CD4-positive, alpha-beta memory T cell (primary cell): ENCODE data around the gene VAT1L. TPM values are rescaled to one million over a fixed set of nuclear protein-coding genes. Genes with fewer than 3 reads are reported as not detected.

Experiments
- CTCF ChIA-PET: fragments of 350-600 bp; sonication (Branson Sonifier 250); formaldehyde crosslinking; loops from one replicate; lab custom pipeline; 2021; ENCODE audit warnings: inconsistent platforms; ENCODE audit not compliant: partially characterized antibody; lab: Charles Lee
- POLR2A ChIA-PET: fragments of 350-600 bp; sonication (Branson Sonifier 250); formaldehyde crosslinking; loops from one replicate; lab custom pipeline; 2021; ENCODE audit not compliant: partially characterized antibody; lab: Charles Lee
- DNase-seq, 5 donors: peaks; one replicate each; pipeline versions ENCODE4 v3.0.0 to v3.0.0-alpha.2; 2020 to 2022; ENCODE audit warnings: mixed read lengths in 1 of 5
- H3K27ac ChIP-seq: one replicate; pipeline ENCODE4 v1.7.0; 2013; ENCODE audit warnings: low read depth, low read length
- H3K27me3 ChIP-seq: 2 replicates; pipeline ENCODE4 v1.7.0; 2013; ENCODE audit warnings: mild to moderate bottlenecking, low read length, moderate library complexity; ENCODE audit not compliant: insufficient read depth
- H3K36me3 ChIP-seq: 2 replicates; pipeline ENCODE4 v1.7.0; 2013; ENCODE audit warnings: mild to moderate bottlenecking, low read length, moderate library complexity; ENCODE audit not compliant: insufficient read depth
- H3K4me1 ChIP-seq: 2 replicates; pipeline ENCODE4 v1.7.0; 2013; ENCODE audit warnings: mild to moderate bottlenecking, low read length, moderate library complexity; ENCODE audit not compliant: insufficient read depth
- H3K4me3 ChIP-seq, 2 donors: one replicate each; pipeline ENCODE4 v1.7.0; 2013; ENCODE audit warnings: low read length in 2 of 2, mild to moderate bottlenecking in 1 of 2
- H3K9me3 ChIP-seq, 2 donors: one replicate each; pipeline ENCODE4 v1.7.0; 2013; ENCODE audit warnings: low read length in 2 of 2, control low read depth in 1 of 2; ENCODE audit not compliant: control insufficient read depth in 1 of 2
- H3K27ac Mint-ChIP-seq, 7 donors: one replicate each; pipeline ENCODE4 v1.8.0; 2020 to 2021; ENCODE audit warnings: mixed read lengths in 7 of 7, mild to moderate bottlenecking in 6 of 7, inconsistent platforms in 3 of 7, moderate library complexity in 3 of 7
- H3K27me3 Mint-ChIP-seq, 2 donors: one replicate each; pipeline ENCODE4 v1.8.0; 2020 to 2021; ENCODE audit warnings: mixed read lengths in 2 of 2
- H3K36me3 Mint-ChIP-seq, 2 donors: one replicate each; pipeline ENCODE4 v1.8.0; 2020 to 2021; ENCODE audit warnings: mixed read lengths in 2 of 2, inconsistent platforms in 1 of 2, mild to moderate bottlenecking in 1 of 2
- H3K4me1 Mint-ChIP-seq, 4 donors: one replicate each; pipeline ENCODE4 v1.8.0; 2020 to 2021; ENCODE audit warnings: mixed read lengths in 4 of 4, mild to moderate bottlenecking in 1 of 4
- H3K4me3 Mint-ChIP-seq, 8 donors: one replicate each; pipeline ENCODE4 v1.8.0; 2020 to 2021; ENCODE audit warnings: mixed read lengths in 8 of 8, mild to moderate bottlenecking in 7 of 8, moderate library complexity in 6 of 8, inconsistent platforms in 3 of 8
- H3K9me3 Mint-ChIP-seq, 8 donors: one replicate each; pipeline ENCODE4 v1.8.0; 2020 to 2021; ENCODE audit warnings: mixed read lengths in 8 of 8, mild to moderate bottlenecking in 5 of 8, inconsistent platforms in 3 of 8, moderate library complexity in 1 of 8
- intact Hi-C: fragments of 100-400 bp; cut with micrococcal nuclease; formaldehyde crosslinking; loops from one replicate; pipeline ENCODE4 v1.15.1; 2023
- polyA plus RNA-seq, 2 donors: library from polyadenylated mRNA; unstranded; fragments of 300-500 nt; fragmentation: Illumina TruSeq; gene quantifications; one replicate each; pipeline ENCODE4 v1.2.3, GENCODE V29; 2021
- total RNA-seq, 2 experiments: library from RNA; stranded (reverse); gene quantifications; one replicate each; pipeline ENCODE4 v1.2.3, GENCODE V29; 2021

Gene VAT1L
- total and polyA plus RNA-seq, 4 experiments from 2014 or later = not detected

DNA sequence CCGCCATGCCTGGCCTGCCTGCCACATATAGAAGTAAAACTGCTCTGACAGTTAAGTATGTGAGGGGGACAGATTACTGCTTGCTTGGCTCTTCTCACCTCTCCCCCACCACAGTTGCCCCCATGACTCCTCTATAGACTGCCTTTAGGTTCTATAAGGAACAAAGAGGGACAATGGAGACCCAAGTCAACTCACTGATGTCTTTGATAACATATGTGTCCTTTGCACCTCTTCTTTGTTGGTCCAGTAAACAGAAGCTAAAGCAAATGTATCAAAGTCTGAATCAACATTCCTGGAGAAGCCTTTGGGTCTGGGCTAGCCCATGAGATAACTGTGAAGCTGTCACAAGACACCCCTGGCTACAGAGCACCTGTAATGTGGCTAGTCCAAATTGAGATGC lies 38.9 kb upstream of the VAT1L start:
- H3K36me3 Mint-ChIP-seq = no peaks in the 10 kb centered on the region
- Histone ChIP-seq H3K4me3 (no peak overlapping the region), H3K27me3 (no peaks in the 10 kb centered on the region), H3K27ac (no peak overlapping the region), H3K36me3 (no peaks in the 10 kb centered on the region), H3K4me1 (no peaks in the 10 kb centered on the region), H3K9me3 (no peaks in the 10 kb centered on the region)
- no peaks in the 10 kb centered on the region for H3K4me1 Mint-ChIP-seq
- peaks cover 0 to 1% (median 0%) of the 10 kb centered on the region in 8 donors for H3K9me3 Mint-ChIP-seq
- no peak overlapping the region for H3K27ac Mint-ChIP-seq
- intact Hi-C loops = no loop called here
- CTCF ChIA-PET = no interaction called here
- POLR2A ChIA-PET = no interaction called here
- H3K4me3 Mint-ChIP-seq = no peak overlapping the region
- DNase-seq = no peak
- H3K27me3 Mint-ChIP-seq = peaks cover 12 to 15% of the 10 kb centered on the region in 2 donors

DNA sequence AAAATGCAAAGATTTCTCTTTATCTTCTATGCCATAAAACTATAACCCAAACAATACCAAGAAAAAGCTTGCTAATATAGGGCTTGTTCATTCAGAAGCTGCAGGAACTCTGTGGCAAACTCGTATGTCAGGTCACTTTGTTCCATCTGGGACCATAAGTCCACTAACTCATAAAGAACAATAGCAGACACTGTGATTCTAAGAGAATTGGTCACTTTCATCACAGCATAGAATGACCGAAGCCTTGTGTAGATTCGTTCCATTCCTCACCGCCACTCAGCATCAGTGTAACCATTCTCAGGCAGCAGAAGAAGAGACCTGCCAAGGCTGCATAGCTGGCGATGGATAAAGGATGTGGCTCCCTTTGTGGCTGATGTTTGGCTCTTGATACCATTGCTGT lies 30.3 kb upstream of the VAT1L start:
- no peaks in the 10 kb centered on the region for H3K4me1 Mint-ChIP-seq
- CTCF ChIA-PET = interaction anchor here (0.7 kb wide), 1 partner anchor 76 kb away, joined by 3 read pairs; no protein-coding TSS in a partner anchor
- no peaks in the 10 kb centered on the region for H3K36me3 Mint-ChIP-seq
- no peak overlapping the region for H3K4me3 ChIP-seq
- H3K4me1 ChIP-seq = no peaks in the 10 kb centered on the region
- no peaks in the 10 kb centered on the region for H3K27me3 ChIP-seq
- no peak overlapping the region for H3K4me3 Mint-ChIP-seq
- intact Hi-C loops = no loop called here
- no peaks in the 10 kb centered on the region for H3K9me3 ChIP-seq
- no peak for DNase-seq
- no peak overlapping the region for H3K27ac Mint-ChIP-seq
- peaks cover 9 to 18% of the 10 kb centered on the region in 2 donors for H3K27me3 Mint-ChIP-seq
- H3K36me3 ChIP-seq = no peaks in the 10 kb centered on the region
- peaks cover 0 to 2% (median 0%) of the 10 kb centered on the region in 8 donors for H3K9me3 Mint-ChIP-seq
- no peak overlapping the region for H3K27ac ChIP-seq
- POLR2A ChIA-PET = no interaction called here

DNA sequence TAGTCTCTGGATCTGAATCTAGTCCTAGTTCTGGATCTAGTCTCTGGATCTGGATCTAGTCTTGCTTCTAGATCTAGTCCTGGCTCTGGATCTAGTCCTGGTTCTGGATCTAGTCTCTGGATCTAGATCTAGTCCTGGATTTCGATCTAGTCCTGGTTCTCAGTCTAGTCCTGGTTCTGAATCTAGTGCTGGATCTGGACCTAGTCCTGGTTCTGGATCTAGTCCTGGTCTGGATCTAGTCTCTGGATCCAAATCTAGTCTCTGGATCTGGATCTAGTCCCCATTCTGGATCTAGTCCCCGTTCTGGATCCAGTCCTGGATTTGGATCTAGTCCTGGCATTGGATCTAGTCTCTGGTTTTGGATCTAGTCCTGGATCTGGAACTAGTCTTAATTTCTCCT lies 29.9 kb upstream of the VAT1L start:
- Histone ChIP-seq H3K4me3 (no peak overlapping the region), H3K27ac (no peak overlapping the region), H3K4me1 (no peaks in the 10 kb centered on the region), H3K27me3 (no peaks in the 10 kb centered on the region), H3K9me3 (no peaks in the 10 kb centered on the region), H3K36me3 (no peaks in the 10 kb centered on the region)
- H3K27ac Mint-ChIP-seq = no peak overlapping the region
- H3K4me1 Mint-ChIP-seq = no peaks in the 10 kb centered on the region
- H3K4me3 Mint-ChIP-seq = no peak overlapping the region
- POLR2A ChIA-PET = no interaction called here
- peaks cover 9 to 16% of the 10 kb centered on the region in 2 donors for H3K27me3 Mint-ChIP-seq
- intact Hi-C loops = no loop called here
- CTCF ChIA-PET = no interaction called here
- H3K36me3 Mint-ChIP-seq = no peaks in the 10 kb centered on the region
- no peak for DNase-seq
- H3K9me3 Mint-ChIP-seq = peaks cover 0 to 2% (median 0%) of the 10 kb centered on the region in 8 donors

DNA sequence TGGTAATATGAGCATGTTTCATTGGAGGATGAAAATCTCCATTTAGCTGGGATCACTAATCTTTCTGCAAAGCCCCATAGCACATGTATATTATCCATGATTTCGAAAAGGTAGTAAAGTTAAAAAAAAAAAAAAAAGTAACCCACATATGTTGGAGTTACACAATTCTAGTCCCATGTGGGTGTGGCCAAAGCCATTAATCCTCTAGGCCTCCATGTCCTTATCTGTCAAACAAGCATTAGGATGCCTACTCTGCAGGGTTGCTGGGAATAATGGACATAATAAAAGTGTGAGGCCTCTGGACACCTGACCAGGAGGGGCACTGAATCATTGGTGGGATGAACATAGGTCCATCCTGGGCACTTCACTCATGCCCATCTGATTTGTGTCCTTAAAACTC lies 29.2 kb upstream of the VAT1L start:
- intact Hi-C loops = no loop called here

DNA sequence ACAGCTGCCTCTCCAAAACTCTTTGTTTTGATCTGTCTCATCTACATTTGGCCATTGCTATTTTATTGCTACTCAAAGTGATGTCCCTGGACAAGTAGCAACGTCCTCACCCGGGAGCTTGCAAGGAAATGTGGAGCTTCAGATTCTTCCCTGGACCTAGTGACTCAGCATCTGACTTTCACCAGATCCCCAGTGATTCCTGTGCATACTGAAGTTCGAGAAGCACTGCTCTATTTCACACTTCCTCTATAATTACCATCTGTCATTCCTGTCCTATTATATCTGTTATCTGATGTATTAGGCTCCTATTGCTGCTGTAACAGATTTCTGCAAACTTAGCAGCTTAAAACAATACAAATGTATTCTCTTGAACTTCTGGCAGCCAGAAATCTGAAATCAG lies 28.5 kb upstream of the VAT1L start:
- no peaks in the 10 kb centered on the region for H3K27me3 ChIP-seq
- Mint-ChIP-seq H3K27ac (no peak overlapping the region), H3K4me1 (no peaks in the 10 kb centered on the region), H3K27me3 (peaks cover 9 to 13% of the 10 kb centered on the region in 2 donors), H3K9me3 (peaks cover 0 to 2% (median 0%) of the 10 kb centered on the region in 8 donors), H3K4me3 (no peak overlapping the region), H3K36me3 (no peaks in the 10 kb centered on the region)
- no peaks in the 10 kb centered on the region for H3K4me1 ChIP-seq
- POLR2A ChIA-PET = no interaction called here
- H3K9me3 ChIP-seq = no peaks in the 10 kb centered on the region
- H3K27ac ChIP-seq = no peak overlapping the region
- CTCF ChIA-PET = no interaction called here
- no peak overlapping the region for H3K4me3 ChIP-seq
- intact Hi-C loops = no loop called here
- no peaks in the 10 kb centered on the region for H3K36me3 ChIP-seq
- no peak for DNase-seq

More for the DNA sequence above, 29.2 kb upstream of the VAT1L start:
- H3K27me3 ChIP-seq = no peaks in the 10 kb centered on the region
- Mint-ChIP-seq H3K4me3 (no peak overlapping the region), H3K27ac (no peak overlapping the region), H3K36me3 (no peaks in the 10 kb centered on the region), H3K9me3 (peaks cover 0 to 2% (median 0%) of the 10 kb centered on the region in 8 donors), H3K4me1 (no peaks in the 10 kb centered on the region), H3K27me3 (peaks cover 9 to 13% of the 10 kb centered on the region in 2 donors)
- no peak for DNase-seq
- no peak overlapping the region for H3K4me3 ChIP-seq
- H3K36me3 ChIP-seq = no peaks in the 10 kb centered on the region
- no peak overlapping the region for H3K27ac ChIP-seq
- ChIA-PET CTCF (no interaction called here), POLR2A (no interaction called here)
- H3K9me3 ChIP-seq = no peaks in the 10 kb centered on the region
- no peaks in the 10 kb centered on the region for H3K4me1 ChIP-seq

DNA sequence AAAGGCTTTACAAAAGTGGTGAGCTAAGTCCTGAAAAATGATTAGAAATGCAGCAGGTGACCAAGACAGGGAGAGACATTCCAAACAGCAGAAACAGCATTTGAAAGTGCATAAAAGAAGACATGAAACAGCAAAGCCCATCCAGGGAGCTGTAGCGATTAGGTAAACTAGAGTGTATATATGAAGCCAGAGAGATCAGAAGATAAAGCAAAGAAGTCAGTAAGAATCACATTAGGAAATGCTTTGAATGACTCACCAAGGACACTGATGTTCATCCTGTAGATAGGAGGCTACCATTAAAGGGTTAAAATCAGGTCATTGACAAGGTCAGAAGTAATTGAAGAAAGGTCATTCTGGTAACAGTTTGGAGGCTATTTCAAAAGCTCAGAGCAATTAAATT lies 27.6 kb upstream of the VAT1L start:
- Mint-ChIP-seq H3K36me3 (no peaks in the 10 kb centered on the region), H3K27me3 (peaks cover 7% of the 10 kb centered on the region in 2 donors), H3K4me3 (no peak overlapping the region), H3K9me3 (peaks cover 0 to 2% (median 0%) of the 10 kb centered on the region in 8 donors), H3K4me1 (no peaks in the 10 kb centered on the region), H3K27ac (no peak overlapping the region)
- no peak overlapping the region for H3K27ac ChIP-seq
- H3K36me3 ChIP-seq = no peaks in the 10 kb centered on the region
- intact Hi-C loops = no loop called here
- no peaks in the 10 kb centered on the region for H3K9me3 ChIP-seq
- no peak for DNase-seq
- POLR2A ChIA-PET = no interaction called here
- no peak overlapping the region for H3K4me3 ChIP-seq
- no peaks in the 10 kb centered on the region for H3K27me3 ChIP-seq
- CTCF ChIA-PET = no interaction called here
- H3K4me1 ChIP-seq = no peaks in the 10 kb centered on the region

DNA sequence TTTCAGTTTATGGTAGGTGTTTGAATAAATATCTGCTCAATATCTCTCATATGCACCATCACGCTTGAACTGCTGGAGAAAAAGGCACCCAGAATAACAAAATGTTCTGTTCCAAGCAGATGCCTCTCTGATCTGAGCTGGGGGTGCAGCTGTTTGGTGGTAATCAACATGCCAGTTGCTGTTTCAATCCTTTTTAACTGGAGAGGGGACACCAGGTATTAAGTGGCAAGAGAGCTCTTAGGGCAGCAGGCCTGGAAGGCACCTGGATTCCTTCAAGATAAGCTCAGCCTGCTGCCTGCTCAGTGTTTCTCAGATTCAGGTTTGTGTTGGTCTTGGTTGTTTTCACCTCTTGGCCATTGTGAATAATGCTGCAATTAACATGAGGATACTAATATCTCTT lies 27.2 kb upstream of the VAT1L start:
- no peaks in the 10 kb centered on the region for H3K36me3 ChIP-seq
- peaks cover 4 to 7% of the 10 kb centered on the region in 2 donors for H3K27me3 Mint-ChIP-seq
- no peaks in the 10 kb centered on the region for H3K4me1 Mint-ChIP-seq
- H3K27me3 ChIP-seq = no peaks in the 10 kb centered on the region
- peaks cover 0 to 2% (median 0%) of the 10 kb centered on the region in 8 donors for H3K9me3 Mint-ChIP-seq
- no peaks in the 10 kb centered on the region for H3K36me3 Mint-ChIP-seq
- DNase-seq = no peak
- H3K4me1 ChIP-seq = no peaks in the 10 kb centered on the region
- POLR2A ChIA-PET = no interaction called here
- H3K27ac Mint-ChIP-seq = no peak overlapping the region
- no peaks in the 10 kb centered on the region for H3K9me3 ChIP-seq
- H3K27ac ChIP-seq = no peak overlapping the region
- intact Hi-C loops = no loop called here
- H3K4me3 ChIP-seq = no peak overlapping the region
- no peak overlapping the region for H3K4me3 Mint-ChIP-seq
- CTCF ChIA-PET = no interaction called here

DNA sequence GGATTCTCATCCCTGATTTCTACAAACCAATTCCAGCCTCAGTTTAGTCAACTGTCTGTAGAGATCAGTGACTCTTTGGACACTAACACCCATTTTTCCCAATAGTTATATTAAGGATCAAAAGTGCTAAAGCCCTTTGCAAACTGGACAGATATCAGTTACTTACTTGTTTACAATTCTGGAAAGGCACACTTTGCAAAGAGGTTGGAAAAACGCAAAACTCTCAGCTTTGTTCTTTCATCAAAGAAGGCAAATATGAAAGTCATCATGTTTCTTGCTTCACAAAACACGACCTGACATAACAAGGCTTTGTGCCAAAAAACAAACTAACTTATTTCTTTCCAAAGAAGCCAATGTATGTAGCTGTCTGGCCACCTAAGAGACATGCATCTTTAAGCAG lies 26.1 kb upstream of the VAT1L start:
- ChIA-PET CTCF (no interaction called here), POLR2A (no interaction called here)
- H3K36me3 ChIP-seq = no peaks in the 10 kb centered on the region
- Mint-ChIP-seq H3K9me3 (peaks cover 0 to 2% (median 0%) of the 10 kb centered on the region in 8 donors), H3K4me1 (no peaks in the 10 kb centered on the region), H3K27me3 (peaks cover 4 to 7% of the 10 kb centered on the region in 2 donors), H3K27ac (no peak overlapping the region), H3K36me3 (no peaks in the 10 kb centered on the region), H3K4me3 (no peak overlapping the region)
- no peaks in the 10 kb centered on the region for H3K4me1 ChIP-seq
- intact Hi-C loops = no loop called here
- no peak overlapping the region for H3K27ac ChIP-seq
- no peaks in the 10 kb centered on the region for H3K27me3 ChIP-seq
- no peak for DNase-seq
- no peak overlapping the region for H3K4me3 ChIP-seq
- no peaks in the 10 kb centered on the region for H3K9me3 ChIP-seq
